ENCODE data around the gene FIBIN.
"Not testable (repeated sequence)": the region's sequence is repeated elsewhere in the genome, so short reads cannot be mapped to it uniquely, and the experiment has no call there.

Gene FIBIN

GRCh38 chr11:26992031-26992541 lies 1.8 kb upstream of the FIBIN start:
- DNase-seq (ENCODE audit: low read depth in 2 of 2), result peak; percentile 93 to 96
- TF ChIP-seq CTCF (IDR thresholded peaks at IDR 0.05; ENCODE audit: low read depth, low read length), result no peak
- no peak overlapping the region for H3K4me3 ChIP-seq (replicated peaks in 1 of 2; ENCODE audit: low read depth in 2 of 2, low read length in 2 of 2)

GRCh38 chr11:26994631-26995095 lies 751 bp downstream of the FIBIN start:
- no peak for TF ChIP-seq CTCF (IDR thresholded peaks at IDR 0.05; ENCODE audit: low read depth, low read length)
- peak in 1 of 2 donors; percentile 13 for DNase-seq (ENCODE audit: low read depth in 2 of 2)
- H3K4me3 ChIP-seq (replicated peaks in 1 of 2; ENCODE audit: low read depth in 2 of 2, low read length in 2 of 2), result peak overlapping the region; percentile 69 to 72

GRCh38 chr11:26995701-26996460 lies 2.0 kb downstream of the FIBIN start:
- peak; percentile 34 to 60 for DNase-seq (ENCODE audit: low read depth in 2 of 2)
- TF ChIP-seq CTCF (IDR thresholded peaks at IDR 0.05; ENCODE audit: low read depth, low read length), result no peak
- H3K4me3 ChIP-seq (replicated peaks in 1 of 2; ENCODE audit: low read depth in 2 of 2, low read length in 2 of 2), result peak overlapping the region; percentile 69 to 72

GRCh38 chr11:26997378-26997777 lies 3.5 kb downstream of the FIBIN start:
- no peak overlapping the region for H3K4me3 ChIP-seq (replicated peaks in 1 of 2; ENCODE audit: low read depth in 2 of 2, low read length in 2 of 2)
- no peak for DNase-seq (ENCODE audit: low read depth in 2 of 2)
- TF ChIP-seq CTCF (IDR thresholded peaks at IDR 0.05; ENCODE audit: low read depth, low read length), result no peak

- DNase-seq (ENCODE audit: low read depth in 2 of 2), result peak in 1 of 2 donors; percentile 50
Observed at GRCh38 chr11:27001136-27001730, 7.3 kb downstream of the FIBIN start.

GRCh38 chr11:27002431-27002830 lies 8.5 kb downstream of the FIBIN start:
- TF ChIP-seq CTCF (IDR thresholded peaks at IDR 0.05; ENCODE audit: low read depth, low read length), result no peak
- DNase-seq (ENCODE audit: low read depth in 2 of 2), result peak in 1 of 2 donors; percentile 6

More at GRCh38 chr11:27001136-27001730, 7.3 kb downstream of the FIBIN start:
- not testable (repeated sequence) for H3K4me3 ChIP-seq (replicated peaks in 1 of 2; ENCODE audit: low read depth in 2 of 2, low read length in 2 of 2)

GRCh38 chr11:27002838-27003237 lies 8.9 kb downstream of the FIBIN start:
- TF ChIP-seq CTCF (IDR thresholded peaks at IDR 0.05; ENCODE audit: low read depth, low read length), result no peak
- H3K4me3 ChIP-seq (replicated peaks in 1 of 2; ENCODE audit: low read depth in 2 of 2, low read length in 2 of 2), result no peak overlapping the region
- DNase-seq (ENCODE audit: low read depth in 2 of 2), result peak in 1 of 2 donors; percentile 12

More at GRCh38 chr11:27002431-27002830, 8.5 kb downstream of the FIBIN start:
- no peak overlapping the region for H3K4me3 ChIP-seq (replicated peaks in 1 of 2; ENCODE audit: low read depth in 2 of 2, low read length in 2 of 2)
